HEK293 (cell line): ENCODE data around the gene TRIM65.

Experiments used
- CTCF ChIA-PET: fragments of 350-600 bp; formaldehyde crosslinking; extraction: SDS; loops from one replicate; lab custom pipeline; 2021; ENCODE audit warnings: antibody characterized with exemption; lab: Yijun Ruan, JAX
- POLR2A ChIA-PET: fragments of 300-600 bp; formaldehyde crosslinking; extraction: SDS; loops from one replicate; lab custom pipeline; 2020; ENCODE audit warnings: antibody characterized with exemption, inconsistent platforms; lab: Yijun Ruan, JAX
- H3K27ac ChIP-seq: fragments of 200-500 bp; sonication (Bioruptor generic); 2 replicates; pipeline ENCODE4 v1.5.1; 2014; ENCODE audit warnings: low read depth, low read length, control low read depth, inconsistent platforms; ENCODE audit errors: extremely low read depth
- H3K36me3 ChIP-seq, 2 experiments: fragments of 200-500 bp in 1 of 2; sonication (Bioruptor generic) in 1 of 2; 1 replicate in 1 of 2; 2 replicates in 1 of 2; pipeline ENCODE4 v1.5.1; 2014 to 2017; ENCODE audit warnings: inconsistent platforms in 2 of 2, low read length in 2 of 2; ENCODE audit not compliant: control insufficient read depth in 2 of 2, insufficient read depth in 1 of 2
- H3K4me1 ChIP-seq: fragments of 200-500 bp; sonication (Bioruptor generic); 2 replicates; pipeline ENCODE4 v1.5.1; 2014; ENCODE audit warnings: mild to moderate bottlenecking, low read length, inconsistent platforms; ENCODE audit not compliant: control insufficient read depth, insufficient read depth
- H3K4me3 ChIP-seq: 2 replicates; pipeline ENCODE4 v1.5.1; 2011; ENCODE audit warnings: low read depth, mild to moderate bottlenecking, control low read depth, low read length, moderate library complexity
- H3K9me3 ChIP-seq: fragments of 200-500 bp; sonication (Bioruptor generic); 2 replicates; pipeline ENCODE4 v1.5.1; 2014; ENCODE audit warnings: low read depth, low read length, inconsistent platforms; ENCODE audit not compliant: control insufficient read depth, insufficient read depth
- GLI2 ChIP-seq: fragments of 450-650 bp; formaldehyde crosslinking; IDR thresholded peaks from 2 replicates; pipeline ENCODE4; 2017; ENCODE audit warnings: missing biosample characterization, missing genetic modification characterization, low read depth, borderline replicate concordance
- IKZF3 ChIP-seq: fragments of 450-650 bp; IDR thresholded peaks from 2 replicates; pipeline ENCODE4 v1.5.0; 2018; ENCODE audit warnings: missing biosample characterization, mild to moderate bottlenecking, missing genetic modification characterization, moderate library complexity
- KLF1 ChIP-seq: fragments of 450-650 bp; formaldehyde crosslinking; IDR thresholded peaks from 2 replicates; pipeline ENCODE4 v1.5.1; 2016; ENCODE audit warnings: missing biosample characterization, missing genetic modification characterization
- MZF1 ChIP-seq: fragments of 450-650 bp; formaldehyde crosslinking; IDR thresholded peaks from 2 replicates; pipeline ENCODE4 v1.5.1; 2017; ENCODE audit warnings: missing biosample characterization, missing genetic modification characterization, borderline replicate concordance
- SCRT1 ChIP-seq: fragments of 450-650 bp; formaldehyde crosslinking; IDR thresholded peaks from 2 replicates; pipeline ENCODE4 v1.5.1; 2016; ENCODE audit warnings: missing biosample characterization, missing genetic modification characterization, borderline replicate concordance
- SP3 ChIP-seq: fragments of 450-650 bp; formaldehyde crosslinking; IDR thresholded peaks from 2 replicates; pipeline ENCODE4 v1.5.1; 2016; ENCODE audit warnings: missing biosample characterization, missing genetic modification characterization
- TCF7L2 ChIP-seq: IDR thresholded peaks from 2 replicates; pipeline ENCODE4 v1.6.1; 2011; ENCODE audit warnings: low read depth, mild to moderate bottlenecking, inconsistent platforms, low read length, moderate library complexity, borderline replicate concordance
- ZBTB20 ChIP-seq: fragments of 450-650 bp; formaldehyde crosslinking; IDR thresholded peaks from 2 replicates; pipeline ENCODE4 v1.5.1; 2016; ENCODE audit warnings: missing biosample characterization, missing genetic modification characterization
- ZBTB26 ChIP-seq: fragments of 450-650 bp; formaldehyde crosslinking; optimal IDR thresholded peaks from 2 replicates; pipeline ENCODE3; 2016; ENCODE audit warnings: missing biosample characterization, mild to moderate bottlenecking, missing genetic modification characterization
- ZBTB44 ChIP-seq: fragments of 450-650 bp; IDR thresholded peaks from 2 replicates; pipeline ENCODE4 v1.5.1; 2018; ENCODE audit warnings: missing biosample characterization, mild to moderate bottlenecking, missing genetic modification characterization
- ZBTB49 ChIP-seq: fragments of 450-650 bp; formaldehyde crosslinking; IDR thresholded peaks from 2 replicates; pipeline ENCODE4 v1.5.1; 2016; ENCODE audit warnings: missing biosample characterization, missing genetic modification characterization, low read depth
- ZFHX2 ChIP-seq: fragments of 450-650 bp; formaldehyde crosslinking; conservative IDR thresholded peaks from 2 replicates; pipeline ENCODE4 v1.5.1; 2016; ENCODE audit warnings: missing biosample characterization, missing genetic modification characterization
- ZNF140 ChIP-seq: fragments of 450-650 bp; formaldehyde crosslinking; IDR thresholded peaks from 2 replicates; pipeline ENCODE4 v1.5.1; 2016; ENCODE audit warnings: missing biosample characterization, missing genetic modification characterization
- ZNF16 ChIP-seq: fragments of 450-650 bp; formaldehyde crosslinking; IDR thresholded peaks from 2 replicates; pipeline ENCODE4 v1.5.1; 2016; ENCODE audit warnings: low read depth, missing biosample characterization, missing genetic modification characterization
- ZNF248 ChIP-seq: fragments of 450-650 bp; formaldehyde crosslinking; IDR thresholded peaks from 2 replicates; pipeline ENCODE4 v1.5.1; 2017; ENCODE audit warnings: missing biosample characterization, missing genetic modification characterization
- ZNF280D ChIP-seq: fragments of 450-650 bp; formaldehyde crosslinking; IDR thresholded peaks from 2 replicates; pipeline ENCODE4 v1.5.1; 2016; ENCODE audit warnings: missing biosample characterization, missing genetic modification characterization
- ZNF341 ChIP-seq: fragments of 450-650 bp; formaldehyde crosslinking; IDR thresholded peaks from 2 replicates; pipeline ENCODE4; 2016; ENCODE audit warnings: low read depth, missing biosample characterization, missing genetic modification characterization
- ZNF366 ChIP-seq: fragments of 450-650 bp; formaldehyde crosslinking; conservative IDR thresholded peaks from 2 replicates; pipeline ENCODE4 v1.5.1; 2016; ENCODE audit warnings: missing biosample characterization, missing genetic modification characterization
- ZNF610 ChIP-seq: fragments of 450-650 bp; formaldehyde crosslinking; IDR thresholded peaks from 2 replicates; pipeline ENCODE4 v1.5.1; 2016; ENCODE audit warnings: missing biosample characterization, missing genetic modification characterization, borderline replicate concordance
- ZNF654 ChIP-seq: fragments of 450-650 bp; formaldehyde crosslinking; IDR thresholded peaks from 2 replicates; pipeline ENCODE4 v1.5.1; 2016; ENCODE audit warnings: low read depth, missing biosample characterization, missing genetic modification characterization
- ZNF658 ChIP-seq: fragments of 450-650 bp; formaldehyde crosslinking; IDR thresholded peaks from 2 replicates; pipeline ENCODE4; 2016; ENCODE audit warnings: missing biosample characterization, missing genetic modification characterization
- ZNF777 ChIP-seq: fragments of 450-650 bp; formaldehyde crosslinking; IDR thresholded peaks from 2 replicates; pipeline ENCODE4 v1.5.1; 2017; ENCODE audit warnings: missing biosample characterization, missing genetic modification characterization, borderline replicate concordance
- ZNF843 ChIP-seq: fragments of 450-650 bp; formaldehyde crosslinking; IDR thresholded peaks from 2 replicates; pipeline ENCODE4 v1.5.1; 2016; ENCODE audit warnings: missing biosample characterization, missing genetic modification characterization
- ZSCAN18 ChIP-seq: fragments of 450-650 bp; formaldehyde crosslinking; IDR thresholded peaks from 2 replicates; pipeline ENCODE4 v1.5.1; 2016; ENCODE audit warnings: missing biosample characterization, missing genetic modification characterization
- ZSCAN4 ChIP-seq: fragments of 450-650 bp; formaldehyde crosslinking; IDR thresholded peaks from 2 replicates; pipeline ENCODE4 v1.5.1; 2017; ENCODE audit warnings: missing biosample characterization, missing genetic modification characterization

TRIM65 gene

GRCh38 chr17:75878174-75878998, 18.4 kb downstream of the TRIM65 start, which contains the start of gene TRIM47:
TSS of gene TRIM47 (minus strand) at chr17:75878581. CDS start at chr17:75878548, 33 bp downstream.
- POLR2A ChIA-PET = interaction anchor here (0.9 to 5.1 kb wide), 12 partner anchors 11 to 169 kb away, joined by 3 to 34 read pairs (median 4); partner anchors contain the start of genes MRPL38, TRIM65 and WBP2
- no peaks in the 10 kb centered on the region for H3K9me3 ChIP-seq
- peak within 1 kb of the TSS; percentile 24 for H3K4me3 ChIP-seq
- no peaks in the 10 kb centered on the region; the same call in 1 of the 2 replicates for H3K4me1 ChIP-seq
- CTCF ChIA-PET = interaction anchor here (0.6 to 3.6 kb wide), 12 partner anchors 10 to 120 kb away, joined by 3 to 28 read pairs (median 7); partner anchors contain the start of genes MRPL38, TRIM65 and WBP2
- peak within 1 kb of the TSS; percentile 61; the same call in 1 of the 2 replicates for H3K27ac ChIP-seq
- H3K36me3 ChIP-seq = peaks cover 0 to 4% of the 10 kb centered on the region in 2 experiments; a peak in 1 of 3 replicates
- 0 out of 2 replicates have a peak, but pooled peaks have one; percentile 11 for TF ChIP-seq IKZF3 (tag by site-specific recombination)
- no peak for TF ChIP-seq ZSCAN18 (tag by site-specific recombination)
- no peak for TF ChIP-seq ZNF654 (tag by site-specific recombination)
- TF ChIP-seq ZNF140 (tag by site-specific recombination) = no peak
- TF ChIP-seq GLI2 (tag by site-specific recombination) = no peak
- no peak for TF ChIP-seq ZNF658 (tag by site-specific recombination)
- peak; percentile 92 for TF ChIP-seq KLF1 (tag by site-specific recombination)
- no peak for TF ChIP-seq ZNF843
- TF ChIP-seq ZBTB44 (tag by site-specific recombination) = no peak
- TF ChIP-seq SP3 (tag by site-specific recombination) = peak; percentile 56
- peak; percentile 61 for TF ChIP-seq ZBTB26 (tag by site-specific recombination)
- no peak for TF ChIP-seq ZNF610
- TF ChIP-seq ZNF16 (tag by site-specific recombination) = no peak
- TF ChIP-seq ZNF777 (tag by site-specific recombination) = peak; percentile 86; the same call in 1 of the 2 replicates
- no peak for TF ChIP-seq ZNF366 (tag by site-specific recombination)
- no peak for TF ChIP-seq ZSCAN4 (tag by site-specific recombination)
- peak; percentile 40; the same call in 1 of the 2 replicates for TF ChIP-seq ZBTB20 (tag by site-specific recombination)
- no peak for TF ChIP-seq ZNF280D (tag by site-specific recombination)
- TF ChIP-seq ZNF248 = no peak
- TF ChIP-seq SCRT1 (tag by site-specific recombination) = no peak
- TF ChIP-seq ZBTB49 (tag by site-specific recombination) = no peak
- no peak for TF ChIP-seq MZF1 (tag by site-specific recombination)
- peak; percentile 61; the same call in 1 of the 2 replicates for TF ChIP-seq ZNF341
- TF ChIP-seq ZFHX2 = peak; percentile 57; the same call in 1 of the 2 replicates
- no peak for TF ChIP-seq TCF7L2
